ENCODE results near the gene ARL13B.

- no peak for TF ChIP-seq CTCF (IDR thresholded peaks at IDR 0.05)
- no peak for TF ChIP-seq POLR2A (IDR thresholded peaks at IDR 0.05)
- no peak for TF ChIP-seq EP300 (IDR thresholded peaks at IDR 0.05)
Observed at GRCh38 chr3:94020293-94020692, 40.3 kb downstream of the ARL13B start.
